GM20000 (cell line): ENCODE measurements around the gene PER2.

Experiments
- DNase-seq: peaks from one replicate; pipeline ENCODE4 v3.0.0; 2012; ENCODE audit warnings: low spot score
- CTCF ChIP-seq: IDR thresholded peaks from 2 replicates; pipeline ENCODE4 v1.5.1; 2012; ENCODE audit warnings: mild to moderate bottlenecking, control low read depth; ENCODE audit errors: extremely low read depth, missing control alignments

The PER2 gene

GRCh38 chr2:238256111-238256510 lies 32.3 kb downstream of the PER2 start:
- no peak for TF ChIP-seq CTCF
- DNase-seq: no peak

GRCh38 chr2:238255636-238256035 lies 32.8 kb downstream of the PER2 start:
- TF ChIP-seq CTCF: no peak
- DNase-seq: no peak

- DNase-seq: no peak
- no peak for TF ChIP-seq CTCF
These were observed 33.3 kb downstream of the PER2 start for GRCh38 chr2:238255151-238255551.

GRCh38 chr2:238254095-238254723 lies 34.2 kb downstream of the PER2 start:
- no peak for DNase-seq
- no peak for TF ChIP-seq CTCF

GRCh38 chr2:238252766-238253630 lies 35.4 kb downstream of the PER2 start:
- TF ChIP-seq CTCF: no peak
- DNase-seq: no peak

GRCh38 chr2:238251986-238252385 lies 36.4 kb downstream of the PER2 start:
- no peak for DNase-seq
- TF ChIP-seq CTCF: no peak

GRCh38 chr2:238251331-238251730 lies 37.1 kb downstream of the PER2 start:
- DNase-seq: no peak
- TF ChIP-seq CTCF: no peak
